Ramos (cell line): Measurements from ENCODE around the gene OXCT1.
"Not testable (repeated sequence)": the region's sequence is repeated elsewhere in the genome, so short reads cannot be mapped to it uniquely, and the experiment has no call there.

ENCODE experiments used
- in situ Hi-C: fragments of 300-500 bp; cut with MboI; formaldehyde crosslinking; loops from one replicate; pipeline ENCODE4 v1.14.3; 2022; ENCODE audit warnings: low sequenced_read_pairs; ENCODE audit not compliant: unreplicated experiment

Gene OXCT1

GRCh38 chr5:41738710-41739354, 131.4 kb downstream of the OXCT1 start:
- in situ Hi-C loops: no loop called here

GRCh38 chr5:41736641-41737040, 133.6 kb downstream of the OXCT1 start:
- in situ Hi-C loops: no loop called here

- in situ Hi-C loops: no loop called here
Observed at GRCh38 chr5:41735213-41735612, 135.0 kb downstream of the OXCT1 start.

GRCh38 chr5:41729381-41729780, 140.8 kb downstream of the OXCT1 start:
- in situ Hi-C loops: not testable (repeated sequence)

GRCh38 chr5:41728281-41728680, 141.9 kb downstream of the OXCT1 start:
- in situ Hi-C loops: no loop called here

GRCh38 chr5:41722359-41722950, 147.8 kb downstream of the OXCT1 start:
- in situ Hi-C loops: no loop called here

GRCh38 chr5:41721516-41721915, 148.7 kb downstream of the OXCT1 start:
- in situ Hi-C loops: no loop called here

GRCh38 chr5:41716382-41716781, 153.8 kb downstream of the OXCT1 start:
- in situ Hi-C loops: no loop called here

GRCh38 chr5:41714446-41714845, 155.8 kb downstream of the OXCT1 start:
- in situ Hi-C loops: not testable (repeated sequence)

GRCh38 chr5:41708604-41708940, 161.7 kb downstream of the OXCT1 start:
- in situ Hi-C loops: no loop called here

GRCh38 chr5:41707853-41708603, 162.2 kb downstream of the OXCT1 start:
- in situ Hi-C loops: no loop called here

GRCh38 chr5:41695920-41696582, 174.2 kb downstream of the OXCT1 start:
- in situ Hi-C loops: no loop called here

GRCh38 chr5:41686767-41687166, 183.5 kb downstream of the OXCT1 start:
- in situ Hi-C loops: no loop called here

- in situ Hi-C loops: no loop called here
Observed at GRCh38 chr5:41686191-41686590, 184.0 kb downstream of the OXCT1 start.

- in situ Hi-C loops: no loop called here
Observed at GRCh38 chr5:41683181-41683580, 187.0 kb downstream of the OXCT1 start.

GRCh38 chr5:41682641-41683040, 187.6 kb downstream of the OXCT1 start:
- in situ Hi-C loops: no loop called here

GRCh38 chr5:41681840-41682239, 188.4 kb downstream of the OXCT1 start:
- in situ Hi-C loops: no loop called here
